NCI-H446 (cell line): ENCODE data around the gene TLR7.

Experiments used
- DNase-seq, 2 experiments: peaks; one replicate each; lab custom pipeline; 2025; lab: John Stamatoyannopoulos, UW

The TLR7 gene

DNA sequence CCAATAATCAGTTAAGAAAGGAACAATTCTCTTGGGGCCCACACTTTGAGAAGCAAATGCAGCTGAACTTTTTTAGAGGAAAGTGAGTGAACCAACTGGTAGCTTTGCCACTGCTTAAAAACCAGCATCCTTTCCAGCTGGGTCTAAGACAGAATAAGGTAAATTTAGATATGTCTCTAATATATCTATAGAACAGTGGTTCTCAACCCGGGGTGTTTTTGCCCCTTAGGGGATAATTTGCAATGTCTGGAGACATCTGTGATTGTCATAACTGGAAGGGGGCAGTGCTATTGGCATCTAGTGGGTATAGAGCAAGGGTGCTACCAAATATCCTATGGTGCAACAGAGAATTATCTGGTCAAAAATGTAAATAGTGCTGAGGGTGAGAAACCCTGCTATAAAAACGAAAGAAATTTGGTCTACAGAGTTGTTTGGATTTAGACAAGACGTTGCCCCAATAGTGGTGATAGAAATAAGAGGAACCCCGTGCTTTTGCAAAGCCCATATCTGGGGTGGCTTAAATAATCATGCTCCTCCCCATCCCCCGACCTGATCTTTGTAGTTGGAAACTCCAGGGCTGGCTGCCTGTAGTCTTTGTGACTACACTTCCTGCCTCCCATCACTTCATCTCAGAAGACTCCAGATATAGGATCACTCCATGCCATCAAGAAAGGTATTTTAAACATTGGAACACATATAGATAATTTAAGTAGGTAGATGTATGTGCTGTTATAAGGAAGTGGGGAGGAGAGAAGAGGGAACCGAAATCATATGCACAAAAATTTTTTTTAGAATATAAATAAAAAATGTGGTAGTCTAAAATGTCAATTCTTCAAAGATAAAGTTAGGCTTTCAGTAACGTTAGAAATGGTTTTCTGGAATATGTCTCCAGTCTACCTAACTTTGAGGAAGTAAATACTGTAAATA lies at the start of gene TLR7:
Gene TLR7 (plus strand): TSS at position 622 of the 927 bp plus-strand sequence. CDS start 507 bp downstream, outside the sequence.
- DNase-seq = no peak

DNA sequence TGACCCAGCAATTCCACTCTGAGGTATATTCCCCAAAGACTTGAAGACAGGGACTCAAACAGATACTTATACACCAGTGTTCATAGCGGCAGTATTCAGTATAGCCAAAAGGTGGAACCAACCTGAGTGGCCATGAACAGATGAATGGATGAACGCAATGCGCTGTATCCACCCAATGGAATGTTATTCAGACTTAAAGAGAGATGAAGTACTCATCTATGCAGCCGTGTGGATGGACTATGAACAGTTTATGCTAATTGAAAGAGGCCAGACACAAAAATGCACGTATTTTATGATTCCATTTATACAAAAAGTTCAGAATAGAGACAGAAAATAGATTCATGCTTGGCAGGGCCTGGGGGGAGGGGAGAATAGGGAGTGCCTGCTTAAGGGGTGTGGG lies 49.3 kb upstream of the TLR7 start:
- no peak for DNase-seq

DNA sequence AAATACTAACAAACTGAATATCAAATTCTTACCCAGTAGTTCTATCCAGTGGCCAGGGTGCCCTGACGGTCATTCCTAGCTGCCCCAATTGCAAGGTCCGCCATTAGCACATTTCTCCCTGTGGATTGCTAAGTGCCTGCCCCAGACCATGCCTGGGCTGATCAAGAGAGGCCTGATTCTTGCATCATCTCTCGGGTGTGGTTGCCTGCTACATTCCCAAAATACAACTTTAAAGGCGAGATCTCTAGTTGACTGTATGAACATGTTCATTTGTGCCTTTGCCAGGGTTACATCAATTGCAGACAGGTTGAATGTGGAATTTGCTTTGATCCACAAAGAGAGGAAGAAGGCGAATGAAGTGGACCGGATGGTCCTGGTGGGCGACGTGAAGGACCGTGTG lies 47.6 kb upstream of the TLR7 start:
- DNase-seq = no peak

DNA sequence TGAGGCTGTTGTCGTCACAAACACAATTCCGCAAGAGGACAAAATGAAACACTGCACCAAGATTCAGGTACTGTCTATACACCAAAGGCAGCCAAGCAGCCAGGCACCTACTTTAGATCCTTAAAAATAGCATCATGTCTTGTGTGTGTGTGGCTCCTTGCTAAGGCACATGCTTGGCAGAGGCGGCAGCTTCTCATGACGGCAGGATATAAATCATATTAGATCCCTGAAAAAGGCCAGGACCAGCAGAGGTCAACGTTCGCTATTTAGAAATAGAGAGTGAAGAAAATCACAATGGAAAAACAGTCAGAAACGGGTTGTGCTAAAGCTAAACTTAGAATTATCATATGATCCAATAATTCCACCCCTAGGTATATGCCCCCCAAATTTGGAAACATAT lies 46.1 kb upstream of the TLR7 start:
- DNase-seq = no peak

DNA sequence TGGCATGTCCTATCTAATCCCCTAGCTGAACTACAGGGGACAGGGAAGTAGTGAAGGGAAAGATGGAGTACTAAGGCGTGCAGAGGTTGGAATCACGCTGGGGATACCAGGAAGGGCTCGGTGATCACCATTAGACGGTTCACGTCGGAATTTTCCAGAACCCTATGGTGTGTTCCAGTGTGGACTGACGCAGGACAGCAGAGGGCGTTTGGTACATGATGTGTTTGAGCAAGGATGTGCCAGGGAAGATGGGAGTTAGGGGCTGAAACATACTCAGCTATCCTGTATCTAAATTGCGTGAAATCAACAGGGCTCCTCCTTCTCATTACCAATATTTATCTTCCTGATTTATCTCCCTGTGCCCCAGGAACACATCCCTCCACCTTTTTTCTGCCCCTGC lies 41.9 kb upstream of the TLR7 start:
- no peak for DNase-seq

DNA sequence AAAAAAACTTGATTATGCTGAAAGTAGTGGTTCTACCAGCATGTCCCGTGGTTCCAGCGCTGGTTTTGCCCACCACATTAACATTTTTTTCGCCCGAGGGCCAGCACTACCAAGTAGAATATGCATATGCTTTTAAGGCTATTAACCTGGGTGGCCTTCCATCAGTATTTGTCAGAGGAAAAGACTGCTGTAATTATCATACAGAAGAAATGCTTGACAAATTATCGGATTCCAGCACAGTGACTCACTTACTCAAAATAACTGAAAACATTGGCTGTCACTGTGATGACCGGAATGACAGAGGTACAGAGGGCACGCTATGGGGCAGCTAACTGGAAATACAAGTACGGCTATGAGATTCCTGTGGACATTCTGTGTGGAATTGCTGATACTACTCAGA lies 41.1 kb upstream of the TLR7 start:
- no peak for DNase-seq

DNA sequence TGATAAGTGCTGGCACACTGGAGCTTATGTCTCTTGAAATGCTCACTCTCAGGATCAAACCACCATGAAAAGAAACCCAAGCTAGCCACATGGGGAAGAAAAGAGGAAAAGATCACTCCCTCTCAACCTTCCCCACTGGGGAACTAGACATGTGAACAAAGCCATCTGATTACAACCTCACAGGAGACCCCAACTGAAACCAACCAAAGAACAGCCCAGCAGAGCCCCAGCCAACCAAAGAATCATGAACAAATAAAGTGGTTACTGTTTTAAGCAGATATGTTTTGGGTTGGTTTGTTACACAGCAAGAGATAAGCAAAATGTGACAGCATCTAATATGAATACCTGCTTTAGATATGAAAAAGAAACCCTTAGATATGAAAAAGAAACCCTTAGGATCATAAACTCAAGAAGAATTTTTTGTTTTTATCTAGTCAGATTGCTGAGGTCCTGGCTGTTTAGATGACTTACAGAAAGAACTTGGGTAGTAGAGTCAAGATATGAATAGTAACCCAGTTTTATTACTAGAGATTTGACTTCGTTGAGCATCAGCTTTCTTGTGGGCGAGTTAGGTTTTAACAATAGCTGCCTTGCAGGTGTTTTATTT lies 23.7 kb upstream of the TLR7 start:
- DNase-seq = no peak

DNA sequence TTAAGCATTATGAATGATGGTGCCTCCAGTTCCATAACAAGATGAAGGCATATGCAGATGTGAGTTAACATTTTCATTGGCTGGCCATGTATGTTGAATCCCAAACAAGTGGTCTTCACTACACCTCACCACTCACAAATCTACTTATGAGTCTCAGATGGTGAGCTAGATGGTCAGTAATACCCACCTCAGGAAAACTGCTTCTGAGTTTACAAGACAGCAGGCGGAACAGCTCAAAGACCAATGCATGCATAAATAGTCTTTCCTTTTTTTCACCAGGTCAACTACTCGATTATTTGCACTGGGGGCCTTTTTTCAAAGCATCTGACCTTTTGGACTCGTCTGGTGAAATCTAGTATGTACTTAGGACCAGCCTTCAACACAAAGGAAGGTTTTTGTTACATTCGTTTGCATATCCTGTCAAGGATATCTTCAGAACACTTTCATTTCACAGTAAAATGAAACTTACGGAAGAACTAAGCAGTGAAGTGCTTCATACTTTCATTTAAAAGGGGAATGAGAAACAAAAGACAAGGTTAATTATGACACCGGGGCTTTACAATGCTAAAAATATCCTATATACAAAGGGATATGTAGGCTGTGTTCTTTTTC lies 23.1 kb upstream of the TLR7 start:
- no peak for DNase-seq

DNA sequence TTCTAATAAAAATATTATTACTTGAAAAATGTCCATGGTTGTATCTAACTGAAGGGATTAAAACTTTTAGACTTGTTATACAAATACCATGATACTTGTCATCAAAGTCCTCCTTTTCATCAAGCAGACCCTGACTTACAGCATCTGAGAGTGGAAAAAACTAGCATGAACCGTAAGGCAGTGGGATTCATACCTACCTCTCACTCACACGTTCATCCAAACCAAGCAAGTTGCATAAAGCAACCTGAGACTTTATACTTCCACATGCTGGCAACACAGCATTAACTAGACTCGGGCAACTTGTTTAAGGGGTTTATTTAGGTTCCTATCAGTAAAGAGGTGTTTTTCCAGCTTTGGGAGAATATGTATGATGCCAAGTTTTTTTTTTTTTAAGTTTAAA lies 22.6 kb upstream of the TLR7 start:
- no peak for DNase-seq

GRCh38 chrX:12865359-12865758 lies 1.5 kb upstream of the TLR7 start:
- DNase-seq = no peak

- DNase-seq = no peak
Observed at GRCh38 chrX:12867685-12868084, 813 bp downstream of the TLR7 start.

- DNase-seq = no peak
Observed at GRCh38 chrX:12868747-12869146, 1.9 kb downstream of the TLR7 start.

GRCh38 chrX:12871257-12871656 lies 4.4 kb downstream of the TLR7 start:
- DNase-seq = no peak

DNA sequence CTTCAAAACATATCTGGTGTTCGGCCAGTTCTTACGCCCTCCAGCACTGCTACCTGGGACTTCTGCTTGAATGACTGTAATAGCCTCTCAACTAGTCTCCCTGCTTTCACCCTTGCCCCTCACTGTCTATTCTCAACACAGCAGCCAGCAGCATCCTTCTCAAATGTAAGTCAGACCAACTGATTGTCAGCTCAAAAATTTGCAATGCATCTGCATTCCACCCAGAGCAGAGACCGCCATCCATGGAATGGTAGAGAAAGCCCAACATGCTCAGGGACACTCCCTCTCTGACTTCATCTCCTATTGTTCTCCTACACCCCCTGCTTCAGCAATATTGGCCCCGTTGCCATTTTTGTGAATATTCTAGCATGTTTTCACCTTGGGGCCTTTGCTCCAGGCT lies 5.9 kb downstream of the TLR7 start:
- no peak for DNase-seq

- no peak for DNase-seq
Observed at GRCh38 chrX:12874581-12874980, 7.7 kb downstream of the TLR7 start.

GRCh38 chrX:12877386-12877785 lies 10.5 kb downstream of the TLR7 start:
- DNase-seq = no peak

DNA sequence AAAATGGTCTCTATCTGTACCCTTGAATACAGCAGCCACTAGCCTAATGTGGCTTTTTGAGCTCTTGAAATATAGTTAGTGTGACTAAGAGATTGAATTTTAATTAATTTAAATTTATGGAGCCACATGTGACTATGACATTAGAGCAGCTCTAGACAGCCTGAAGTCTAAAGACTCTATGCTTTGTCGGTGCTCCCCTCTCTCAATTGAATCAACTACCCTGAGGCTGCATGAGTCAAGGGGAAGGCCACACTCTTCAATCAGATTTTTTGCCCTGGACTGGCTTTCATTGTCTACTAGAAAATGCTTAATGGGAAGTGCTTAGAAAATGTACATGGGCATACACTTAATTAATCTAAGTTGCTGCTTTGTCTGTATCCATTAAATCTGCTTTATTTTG lies 11.7 kb downstream of the TLR7 start:
- no peak for DNase-seq

GRCh38 chrX:12881914-12882313 lies 15.0 kb downstream of the TLR7 start:
- no peak for DNase-seq

GRCh38 chrX:12885508-12885907 lies 18.6 kb downstream of the TLR7 start:
- no peak for DNase-seq

DNA sequence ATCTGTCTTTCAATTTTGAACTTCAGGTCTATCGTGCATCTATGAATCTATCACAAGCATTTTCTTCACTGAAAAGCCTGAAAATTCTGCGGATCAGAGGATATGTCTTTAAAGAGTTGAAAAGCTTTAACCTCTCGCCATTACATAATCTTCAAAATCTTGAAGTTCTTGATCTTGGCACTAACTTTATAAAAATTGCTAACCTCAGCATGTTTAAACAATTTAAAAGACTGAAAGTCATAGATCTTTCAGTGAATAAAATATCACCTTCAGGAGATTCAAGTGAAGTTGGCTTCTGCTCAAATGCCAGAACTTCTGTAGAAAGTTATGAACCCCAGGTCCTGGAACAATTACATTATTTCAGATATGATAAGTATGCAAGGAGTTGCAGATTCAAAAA lies 19.7 kb downstream of the TLR7 start:
- no peak for DNase-seq

DNA sequence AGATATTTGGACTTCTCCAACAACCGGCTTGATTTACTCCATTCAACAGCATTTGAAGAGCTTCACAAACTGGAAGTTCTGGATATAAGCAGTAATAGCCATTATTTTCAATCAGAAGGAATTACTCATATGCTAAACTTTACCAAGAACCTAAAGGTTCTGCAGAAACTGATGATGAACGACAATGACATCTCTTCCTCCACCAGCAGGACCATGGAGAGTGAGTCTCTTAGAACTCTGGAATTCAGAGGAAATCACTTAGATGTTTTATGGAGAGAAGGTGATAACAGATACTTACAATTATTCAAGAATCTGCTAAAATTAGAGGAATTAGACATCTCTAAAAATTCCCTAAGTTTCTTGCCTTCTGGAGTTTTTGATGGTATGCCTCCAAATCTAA lies 20.3 kb downstream of the TLR7 start:
- DNase-seq = no peak

DNA sequence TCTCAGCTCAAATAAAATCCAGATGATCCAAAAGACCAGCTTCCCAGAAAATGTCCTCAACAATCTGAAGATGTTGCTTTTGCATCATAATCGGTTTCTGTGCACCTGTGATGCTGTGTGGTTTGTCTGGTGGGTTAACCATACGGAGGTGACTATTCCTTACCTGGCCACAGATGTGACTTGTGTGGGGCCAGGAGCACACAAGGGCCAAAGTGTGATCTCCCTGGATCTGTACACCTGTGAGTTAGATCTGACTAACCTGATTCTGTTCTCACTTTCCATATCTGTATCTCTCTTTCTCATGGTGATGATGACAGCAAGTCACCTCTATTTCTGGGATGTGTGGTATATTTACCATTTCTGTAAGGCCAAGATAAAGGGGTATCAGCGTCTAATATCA lies 20.9 kb downstream of the TLR7 start:
- no peak for DNase-seq

GRCh38 chrX:12890467-12890866 lies 23.6 kb downstream of the TLR7 start:
- DNase-seq = no peak
